HG03097 (cell line): ENCODE data around the gene PADI2.

Experiments used
- ATAC-seq: cut with Tn5 transposase; IDR thresholded peaks from one replicate; pipeline ENCODE4 v1.9.1; 2021; ENCODE audit not compliant: unreplicated experiment, low FRiP score

Gene PADI2

DNA sequence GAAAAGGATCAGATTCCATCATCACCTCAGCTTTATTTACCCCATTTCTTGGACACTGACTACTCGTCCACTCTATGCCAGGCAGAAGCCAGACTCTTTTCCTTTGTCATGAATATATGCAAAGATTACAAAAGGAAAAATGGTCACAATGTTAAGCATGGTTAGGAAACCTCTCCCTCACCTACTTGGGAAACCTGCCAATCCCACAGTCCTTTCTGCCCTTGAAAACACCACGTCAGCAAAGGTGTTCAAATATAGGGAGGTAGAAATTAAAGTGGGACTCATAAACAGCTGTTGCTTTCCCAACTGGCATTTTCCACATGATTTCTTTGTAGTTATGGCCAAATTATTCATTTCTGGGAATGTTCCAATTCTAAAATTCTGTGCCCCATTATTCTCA, 91.4 kb downstream of the PADI2 start:
- ATAC-seq = no peak

DNA sequence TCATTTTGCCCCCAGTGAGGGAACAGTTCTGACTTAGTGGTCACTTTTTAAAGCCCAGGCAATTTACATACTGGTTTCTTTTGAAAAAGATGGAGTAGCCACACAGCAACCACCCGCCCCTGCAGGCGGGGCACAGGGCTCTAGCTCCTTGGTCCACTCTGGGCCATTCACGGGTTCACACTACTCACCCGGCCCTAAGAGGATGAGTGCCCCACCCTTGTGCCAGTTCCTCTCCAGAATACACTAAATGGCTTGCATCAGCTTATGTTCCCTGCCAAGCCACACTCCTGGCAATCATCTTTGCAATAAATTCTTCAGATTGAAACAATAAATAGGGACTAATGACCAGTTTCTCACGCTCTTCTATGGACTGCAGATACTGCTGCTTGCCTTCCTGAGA, 91.8 kb downstream of the PADI2 start:
- ATAC-seq = no peak

DNA sequence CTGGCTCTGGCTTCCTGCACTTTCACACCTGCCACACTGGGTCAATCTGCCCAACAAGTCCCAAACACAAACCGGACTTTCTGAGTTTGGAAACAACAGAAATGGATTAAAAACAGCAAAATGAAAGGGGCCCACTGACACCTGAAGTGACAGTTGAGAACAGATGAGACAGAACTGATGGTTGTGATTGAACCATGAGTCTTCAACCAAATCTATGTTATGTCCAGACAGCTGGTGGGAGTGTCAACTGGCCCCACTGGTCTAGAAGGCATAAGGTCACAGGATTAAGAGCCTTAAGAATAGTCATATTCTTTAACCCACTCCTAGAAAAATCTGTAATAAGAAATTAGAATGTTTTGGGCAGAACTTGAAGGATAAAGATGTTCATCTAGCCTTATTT, 94.5 kb downstream of the PADI2 start:
- ATAC-seq = no peak

DNA sequence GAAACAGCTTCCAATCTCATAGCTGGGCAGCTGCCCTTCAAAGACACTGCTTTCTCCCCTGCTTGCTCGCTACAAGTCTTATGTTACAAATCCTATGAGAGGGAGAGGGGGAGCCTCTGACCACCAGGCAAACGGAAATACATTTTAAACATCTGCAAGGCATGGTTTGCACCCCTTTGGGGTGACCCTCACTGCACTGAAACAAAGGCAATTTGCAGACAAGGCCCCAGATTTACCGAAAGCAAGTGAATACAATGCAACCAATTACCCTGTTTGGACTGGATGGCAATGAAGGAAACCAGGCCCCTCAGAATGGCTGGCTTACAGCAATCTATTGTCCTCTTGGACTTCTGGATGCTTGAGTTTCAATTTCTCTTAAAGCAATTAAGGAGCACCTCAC, 95.7 kb downstream of the PADI2 start:
- no peak for ATAC-seq

DNA sequence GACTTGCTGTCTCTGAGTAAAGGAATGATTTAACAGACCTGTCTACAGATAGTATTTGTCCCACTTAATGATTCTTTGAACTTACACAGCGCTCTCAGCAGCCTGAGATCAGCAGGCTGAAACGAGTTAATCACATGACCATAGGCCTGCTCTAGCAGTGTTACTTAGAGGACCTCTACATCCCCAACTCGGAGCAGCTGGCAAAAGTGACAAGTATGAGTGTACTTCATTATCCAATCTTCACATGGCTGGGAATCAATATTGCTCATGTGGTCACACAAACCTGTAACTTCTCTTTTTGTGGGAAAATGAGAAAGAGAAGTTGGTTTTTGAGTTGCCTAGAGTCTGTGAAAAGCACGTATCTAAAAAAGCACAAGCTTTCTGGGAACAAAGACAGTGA, 96.1 kb downstream of the PADI2 start:
- no peak for ATAC-seq

DNA sequence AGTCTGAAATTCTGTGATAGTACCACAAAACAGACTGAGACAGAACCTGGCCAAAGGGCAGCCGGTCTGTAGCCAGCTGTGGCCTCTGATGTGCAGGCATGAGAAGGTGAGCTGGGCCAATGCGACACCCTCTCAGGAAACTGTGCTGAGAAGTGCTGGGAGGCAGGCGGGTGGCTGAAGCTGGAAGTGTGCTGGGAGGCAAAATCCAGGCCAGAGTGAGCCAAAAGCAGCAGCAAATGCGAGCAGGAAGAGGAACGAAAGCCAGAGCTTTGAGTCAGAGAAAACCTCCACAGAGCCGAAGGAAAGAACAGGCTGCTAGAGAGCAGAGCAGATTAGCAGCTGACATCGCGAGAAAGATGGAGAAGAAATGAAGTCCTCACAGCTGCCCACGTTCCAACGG, 97.4 kb downstream of the PADI2 start:
- no peak for ATAC-seq

DNA sequence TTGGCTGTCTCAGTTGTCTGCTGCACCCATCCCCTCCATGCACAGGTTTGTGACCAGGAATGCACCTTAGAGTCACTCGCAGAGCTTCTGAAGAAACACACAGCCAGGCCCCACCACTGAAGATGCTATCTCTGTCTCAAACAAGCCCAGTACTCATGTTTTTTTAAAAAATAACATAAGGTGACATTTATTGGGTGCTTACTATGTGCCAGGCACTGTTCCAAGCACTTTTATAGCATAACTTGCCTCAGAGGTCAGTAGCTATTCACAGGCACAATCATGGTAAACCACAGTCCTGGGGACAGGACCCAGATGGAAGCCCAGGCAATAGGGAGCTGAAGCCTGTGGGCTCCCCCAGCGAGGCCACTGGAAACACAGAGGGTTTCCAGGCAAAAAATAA, 98.7 kb downstream of the PADI2 start:
- no peak for ATAC-seq

DNA sequence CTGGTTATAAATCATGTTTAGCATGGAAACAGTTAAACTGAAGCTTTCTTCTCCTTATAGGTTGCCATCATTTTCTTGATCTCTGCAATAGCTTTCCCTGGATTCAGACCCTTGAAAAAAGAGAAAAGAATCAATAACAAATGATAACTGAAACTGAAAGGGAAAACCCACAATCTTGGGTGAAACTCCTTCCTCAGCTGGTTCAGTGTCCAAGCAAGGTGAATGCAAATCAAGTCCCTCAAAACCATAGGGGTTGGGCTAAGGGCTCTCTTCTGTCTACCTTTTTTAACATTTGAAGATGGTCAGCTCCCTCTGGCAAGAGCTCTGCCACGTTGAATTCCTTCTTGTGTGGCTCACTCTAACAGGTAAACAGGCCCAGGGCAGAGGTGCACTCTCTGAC, 100.4 kb downstream of the PADI2 start:
- no peak for ATAC-seq

DNA sequence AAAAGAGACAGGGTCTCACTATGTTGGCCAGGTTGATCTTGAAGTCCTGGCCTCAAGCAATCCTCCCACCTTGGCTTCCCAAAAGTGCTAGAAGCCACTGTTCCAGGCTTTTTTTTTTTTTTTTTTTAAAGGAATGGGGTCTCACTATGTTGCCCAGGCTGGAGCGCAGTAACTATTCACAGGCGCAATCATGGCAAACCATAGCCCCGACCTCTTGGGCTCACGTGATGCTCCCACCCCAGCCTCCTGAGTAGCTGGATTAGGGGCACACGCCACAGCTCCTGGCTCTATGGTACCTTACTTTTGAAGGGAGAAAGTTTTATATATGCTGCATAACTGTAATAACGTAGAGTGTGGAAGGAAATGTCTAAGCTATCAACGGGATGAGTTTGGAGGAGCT, 101.8 kb downstream of the PADI2 start:
- ATAC-seq = no peak
